ENCODE data around the gene NPR1. TPM values are rescaled to one million over a fixed set of nuclear protein-coding genes. Genes with fewer than 3 reads are reported as not detected.

The NPR1 gene
- total and polyA plus RNA-seq, 2 experiments from 2014 or later: 3.7 to 9.0 TPM

DNA sequence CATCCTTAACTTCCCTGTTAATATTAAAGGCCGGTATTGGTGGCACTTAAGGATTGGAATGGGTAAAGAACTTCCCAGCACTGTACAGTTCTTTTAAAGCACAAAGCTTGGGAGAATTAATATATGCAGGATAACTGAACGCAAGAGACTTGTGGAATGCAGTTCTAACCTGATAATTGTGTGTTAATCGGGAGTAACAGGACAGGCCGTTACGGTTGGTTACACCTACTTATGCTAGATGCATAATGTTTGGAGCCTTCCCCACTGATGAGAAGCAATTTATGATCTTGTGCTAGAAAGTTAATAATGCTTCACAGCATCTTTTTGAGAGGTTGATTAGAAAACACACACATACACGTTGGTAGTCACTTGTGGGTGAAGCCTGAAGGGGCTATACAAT, 37.6 kb upstream of the NPR1 start (continued):
- TF ChIP-seq, protein P1, sequence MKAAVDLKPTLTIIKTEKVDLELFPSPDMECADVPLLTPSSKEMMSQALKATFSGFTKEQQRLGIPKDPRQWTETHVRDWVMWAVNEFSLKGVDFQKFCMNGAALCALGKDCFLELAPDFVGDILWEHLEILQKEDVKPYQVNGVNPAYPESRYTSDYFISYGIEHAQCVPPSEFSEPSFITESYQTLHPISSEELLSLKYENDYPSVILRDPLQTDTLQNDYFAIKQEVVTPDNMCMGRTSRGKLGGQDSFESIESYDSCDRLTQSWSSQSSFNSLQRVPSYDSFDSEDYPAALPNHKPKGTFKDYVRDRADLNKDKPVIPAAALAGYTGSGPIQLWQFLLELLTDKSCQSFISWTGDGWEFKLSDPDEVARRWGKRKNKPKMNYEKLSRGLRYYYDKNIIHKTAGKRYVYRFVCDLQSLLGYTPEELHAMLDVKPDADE (IDR thresholded peaks at IDR 0.05): no peak
- TF ChIP-seq STAT1 (IDR thresholded peaks at IDR 0.05; ENCODE audit: unreplicated experiment): no peak

- peaks cover 84% of the 10 kb centered on the region for H3K36me3 ChIP-seq (ENCODE audit: insufficient read depth)
- Mint-ChIP-seq H3K4me1 (peaks cover 2% of the 10 kb centered on the region; the same call in 2 of the 3 replicates), H3K27me3 (ENCODE audit: insufficient read depth, low read depth, poor library complexity) (peaks cover 3% of the 10 kb centered on the region), H3K27ac (no peak overlapping the region), H3K36me3 (ENCODE audit: low read depth) (peaks cover 93% of the 10 kb centered on the region), H3K4me3 (no peak overlapping the region), H3K9me3 (no peaks in the 10 kb centered on the region)
- no peaks in the 10 kb centered on the region for H3K9me2 ChIP-seq (ENCODE audit: insufficient read depth)
- H4K20me1 ChIP-seq (replicated peaks; ENCODE audit: insufficient read depth): peaks cover 55% of the 10 kb centered on the region
- H2AFZ ChIP-seq: no peak overlapping the region
- H3F3A ChIP-seq (replicated peaks; ENCODE audit: low read depth): peaks cover 56% of the 10 kb centered on the region
- no peak overlapping the region for H3K4me2 ChIP-seq
- no peak for ATAC-seq
- H3K4me1 ChIP-seq (ENCODE audit: insufficient read depth): no peaks in the 10 kb centered on the region
- DNase-seq (ENCODE audit: low spot score): no peak
- H3K4me3 ChIP-seq: no peak overlapping the region
- peaks cover 42% of the 10 kb centered on the region for H3K79me2 ChIP-seq (replicated peaks; ENCODE audit: insufficient read depth)
- H3K27me3 ChIP-seq (ENCODE audit: insufficient read depth): no peaks in the 10 kb centered on the region
- H3K27ac ChIP-seq (ENCODE audit: low read depth): no peak overlapping the region
- no peak for TF ChIP-seq ZNF462 (CRISPR knock-in tag; IDR thresholded peaks at IDR 0.05)
- no peak for TF ChIP-seq ZNF331 (CRISPR knock-in tag; IDR thresholded peaks at IDR 0.05; ENCODE audit: low read depth)
- TF ChIP-seq NANOG (IDR thresholded peaks at IDR 0.05; ENCODE audit: borderline replicate concordance): no peak
- no peak for TF ChIP-seq ZNF114 (CRISPR knock-in tag; IDR thresholded peaks at IDR 0.05)
- TF ChIP-seq EZH2 (IDR thresholded peaks at IDR 0.05; ENCODE audit: low read depth, unreplicated experiment): no peak
- no peak for TF ChIP-seq POLR2AphosphoS5 (IDR thresholded peaks at IDR 0.05; ENCODE audit: low read depth)
- TF ChIP-seq REST (IDR thresholded peaks at IDR 0.05; ENCODE audit: unreplicated experiment): no peak
- no peak for TF ChIP-seq EZH2phosphoT487 (IDR thresholded peaks at IDR 0.05; ENCODE audit: unreplicated experiment)
- TF ChIP-seq CREB1 (CRISPR knock-in tag; IDR thresholded peaks at IDR 0.05; ENCODE audit: low read depth): no peak
- TF ChIP-seq, protein P1 (IDR thresholded peaks at IDR 0.05): no peak
- TF ChIP-seq CTCF (conservative IDR thresholded peaks at IDR 0.05; ENCODE audit: low read depth in 2 of 2): no peak
- TF ChIP-seq STAT1 (IDR thresholded peaks at IDR 0.05; ENCODE audit: unreplicated experiment): no peak
Observed at GRCh38 chr1:153642161-153642560, 36.3 kb upstream of the NPR1 start.

Data from GM23338 (cell line).